ENCODE data around the gene SYCP3. TPM values are rescaled to one million over a fixed set of nuclear protein-coding genes. Genes with fewer than 3 reads are reported as not detected.

The SYCP3 gene
- total and polyA plus RNA-seq, 5 donors from 2014 or later: 0.03 to 0.27 (median 0.23) TPM; not detected in 2

GRCh38 chr12:101697930-101698799 is 41.1 kb downstream of the SYCP3 start:
- Mint-ChIP-seq H3K4me1 (peaks cover 0 to 60% (median 25%) of the 10 kb centered on the region in 4 donors), H3K27ac (peak overlapping the region; percentile 76 to 88 (median 88))

GRCh38 chr12:101697197-101697929 is 41.9 kb downstream of the SYCP3 start, which contains the start of gene CHPT1:
Gene CHPT1 (plus strand): TSS chr12:101697640. CDS start chr12:101697862, 222 bp downstream.
- no peaks in the 10 kb centered on the region for H3K9me3 ChIP-seq (ENCODE audit: control insufficient read depth in 2 of 2, low read length in 2 of 2)
- no peaks in the 10 kb centered on the region for H3K27me3 ChIP-seq (ENCODE audit: control insufficient read depth, insufficient read depth, low read length)
- H3K36me3 Mint-ChIP-seq: no peaks in the 10 kb centered on the region
- peaks cover 35% of the 10 kb centered on the region for H3K27me3 Mint-ChIP-seq
- H3K4me1 Mint-ChIP-seq: peaks cover 0 to 58% (median 25%) of the 10 kb centered on the region in 4 donors
- peak; percentile 70 to 72 for ATAC-seq (ENCODE audit: low read depth in 2 of 2)
- peaks cover 5% of the 10 kb centered on the region for H3K4me1 ChIP-seq (ENCODE audit: control insufficient read depth, insufficient read depth, low read length, poor library complexity, severe bottlenecking)
- peak within 1 kb of the TSS; percentile 76 to 93 (median 92) for H3K27ac Mint-ChIP-seq
- peak; percentile 57 to 65 (median 58) for DNase-seq
- H3K9me3 Mint-ChIP-seq: no peaks in the 10 kb centered on the region
- H3K27ac ChIP-seq (ENCODE audit: insufficient read depth, low read length, poor library complexity, severe bottlenecking): peak within 1 kb of the TSS; percentile 27
- H3K36me3 ChIP-seq (ENCODE audit: control insufficient read depth, insufficient read depth, low read length): no peaks in the 10 kb centered on the region
- peak within 1 kb of the TSS; percentile 81 for H3K4me3 ChIP-seq (ENCODE audit: low read depth, low read length)
- H3K4me3 Mint-ChIP-seq: peak within 1 kb of the TSS; percentile 88 to 94 (median 94)

More at GRCh38 chr12:101697930-101698799, 41.1 kb downstream of the SYCP3 start:
- Mint-ChIP-seq H3K9me3 (no peaks in the 10 kb centered on the region), H3K4me3 (peak overlapping the region; percentile 88 to 94 (median 92)), H3K36me3 (no peaks in the 10 kb centered on the region), H3K27me3 (peaks cover 32% of the 10 kb centered on the region)
- Histone ChIP-seq H3K27ac (ENCODE audit: insufficient read depth, low read length, poor library complexity, severe bottlenecking) (peak overlapping the region; percentile 27), H3K36me3 (ENCODE audit: control insufficient read depth, insufficient read depth, low read length) (no peaks in the 10 kb centered on the region), H3K4me3 (ENCODE audit: low read depth, low read length) (peak overlapping the region; percentile 77), H3K27me3 (ENCODE audit: control insufficient read depth, insufficient read depth, low read length) (no peaks in the 10 kb centered on the region), H3K9me3 (ENCODE audit: control insufficient read depth in 2 of 2, low read length in 2 of 2) (no peaks in the 10 kb centered on the region), H3K4me1 (ENCODE audit: control insufficient read depth, insufficient read depth, low read length, poor library complexity, severe bottlenecking) (peaks cover 5% of the 10 kb centered on the region)
- ATAC-seq (ENCODE audit: low read depth in 2 of 2): peak; percentile 10 to 16
- peak in 2 of 3 donors; percentile 12 to 48 for DNase-seq

DNA sequence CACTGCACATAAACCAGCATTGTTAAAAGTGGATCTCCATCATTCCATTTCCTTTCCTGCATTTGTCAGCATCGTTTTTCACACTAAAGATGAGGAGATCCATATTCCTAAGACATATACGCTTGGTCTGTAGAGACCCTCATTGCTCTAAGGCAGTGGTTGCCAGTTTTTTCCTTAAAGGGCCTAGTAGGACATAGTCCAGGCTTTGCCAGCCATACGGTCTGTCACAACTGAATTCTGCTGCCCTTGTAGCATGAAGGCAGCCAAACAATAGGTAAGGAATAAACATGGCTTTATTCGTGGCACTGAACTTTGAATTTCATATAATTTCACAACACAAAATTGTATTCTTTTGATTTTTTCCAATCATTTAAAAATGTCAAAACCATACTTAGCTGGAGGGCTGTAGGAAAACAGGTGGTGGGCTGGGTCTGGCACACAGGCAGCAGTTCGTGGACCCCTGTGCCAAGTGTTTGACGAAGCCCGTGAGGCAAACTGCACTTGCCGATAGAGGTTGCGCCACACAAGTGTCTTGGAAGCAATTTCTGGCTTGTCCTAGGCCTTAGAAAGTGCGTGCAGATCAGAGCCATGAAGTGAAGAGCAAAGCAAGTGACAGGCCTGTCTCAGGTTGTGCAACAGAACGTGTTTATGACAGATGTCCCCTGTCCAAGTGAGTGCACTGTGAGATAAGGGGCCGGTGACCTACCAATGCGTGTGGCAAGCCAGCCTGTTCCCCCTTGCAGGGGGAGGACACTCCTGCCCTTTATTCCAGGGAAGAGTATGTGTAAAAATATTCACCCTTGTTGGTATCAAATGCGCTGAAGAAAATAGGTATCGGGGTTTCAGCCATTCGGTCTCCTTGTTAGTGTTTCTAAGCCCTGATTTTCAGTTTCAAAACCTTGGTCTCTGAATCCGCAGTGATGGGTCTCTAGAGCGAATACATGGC is 42.7 kb downstream of the SYCP3 start:
- H3K4me1 Mint-ChIP-seq: peaks cover 0 to 51% (median 23%) of the 10 kb centered on the region in 4 donors

GRCh38 chr12:101695706-101696105 is 43.6 kb downstream of the SYCP3 start:
- Histone ChIP-seq H3K9me3 (ENCODE audit: control insufficient read depth in 2 of 2, low read length in 2 of 2) (no peaks in the 10 kb centered on the region), H3K4me3 (ENCODE audit: low read depth, low read length) (no peak overlapping the region), H3K4me1 (ENCODE audit: control insufficient read depth, insufficient read depth, low read length, poor library complexity, severe bottlenecking) (peaks cover 5% of the 10 kb centered on the region), H3K36me3 (ENCODE audit: control insufficient read depth, insufficient read depth, low read length) (no peaks in the 10 kb centered on the region), H3K27me3 (ENCODE audit: control insufficient read depth, insufficient read depth, low read length) (no peaks in the 10 kb centered on the region), H3K27ac (ENCODE audit: insufficient read depth, low read length, poor library complexity, severe bottlenecking) (no peak overlapping the region)
- H3K4me3 Mint-ChIP-seq: peak overlapping the region in 2 of 4 donors; percentile 51 to 94
- H3K27ac Mint-ChIP-seq: peak overlapping the region in 2 of 3 donors; percentile 8 to 49
- DNase-seq (no peak), ATAC-seq (ENCODE audit: low read depth in 2 of 2) (no peak)
- H3K36me3 Mint-ChIP-seq: no peaks in the 10 kb centered on the region
- H3K9me3 Mint-ChIP-seq: no peaks in the 10 kb centered on the region
- H3K4me1 Mint-ChIP-seq: peaks cover 0 to 43% (median 21%) of the 10 kb centered on the region in 4 donors
- H3K27me3 Mint-ChIP-seq: peaks cover 35% of the 10 kb centered on the region

More for the DNA sequence above, 42.7 kb downstream of the SYCP3 start:
- H3K27me3 Mint-ChIP-seq: peaks cover 35% of the 10 kb centered on the region
- no peaks in the 10 kb centered on the region for H3K27me3 ChIP-seq (ENCODE audit: control insufficient read depth, insufficient read depth, low read length)
- no peaks in the 10 kb centered on the region for H3K9me3 ChIP-seq (ENCODE audit: control insufficient read depth in 2 of 2, low read length in 2 of 2)
- peak overlapping the region; percentile 76 to 94 (median 88) for H3K4me3 Mint-ChIP-seq
- no peaks in the 10 kb centered on the region for H3K36me3 Mint-ChIP-seq
- ATAC-seq (ENCODE audit: low read depth in 2 of 2) (peak in 1 of 2 donors; percentile 28), DNase-seq (peak in 1 of 3 donors; percentile 4)
- peaks cover 5% of the 10 kb centered on the region for H3K4me1 ChIP-seq (ENCODE audit: control insufficient read depth, insufficient read depth, low read length, poor library complexity, severe bottlenecking)
- H3K27ac Mint-ChIP-seq: peak overlapping the region; percentile 75 to 93 (median 92)
- no peaks in the 10 kb centered on the region for H3K36me3 ChIP-seq (ENCODE audit: control insufficient read depth, insufficient read depth, low read length)
- peak overlapping the region; percentile 25 for H3K27ac ChIP-seq (ENCODE audit: insufficient read depth, low read length, poor library complexity, severe bottlenecking)
- H3K4me3 ChIP-seq (ENCODE audit: low read depth, low read length): peak overlapping the region; percentile 81
- no peaks in the 10 kb centered on the region for H3K9me3 Mint-ChIP-seq

GRCh38 chr12:101694986-101695385 is 44.3 kb downstream of the SYCP3 start:
- H3K27me3 ChIP-seq (ENCODE audit: control insufficient read depth, insufficient read depth, low read length): no peaks in the 10 kb centered on the region
- H3K9me3 Mint-ChIP-seq: no peaks in the 10 kb centered on the region
- DNase-seq: no peak
- H3K4me1 ChIP-seq (ENCODE audit: control insufficient read depth, insufficient read depth, low read length, poor library complexity, severe bottlenecking): peaks cover 5% of the 10 kb centered on the region
- H3K4me1 Mint-ChIP-seq: peaks cover 0 to 36% (median 18%) of the 10 kb centered on the region in 4 donors
- H3K9me3 ChIP-seq (ENCODE audit: control insufficient read depth in 2 of 2, low read length in 2 of 2): no peaks in the 10 kb centered on the region
- no peak overlapping the region for H3K27ac Mint-ChIP-seq
- H3K36me3 ChIP-seq (ENCODE audit: control insufficient read depth, insufficient read depth, low read length): no peaks in the 10 kb centered on the region
- H3K27ac ChIP-seq (ENCODE audit: insufficient read depth, low read length, poor library complexity, severe bottlenecking): no peak overlapping the region
- peaks cover 33% of the 10 kb centered on the region for H3K27me3 Mint-ChIP-seq
- no peaks in the 10 kb centered on the region for H3K36me3 Mint-ChIP-seq
- ATAC-seq (ENCODE audit: low read depth in 2 of 2): no peak
- H3K4me3 ChIP-seq (ENCODE audit: low read depth, low read length): no peak overlapping the region
- peak overlapping the region in 1 of 4 donors; percentile 66 for H3K4me3 Mint-ChIP-seq

GRCh38 chr12:101694297-101694848 is 44.9 kb downstream of the SYCP3 start:
- Mint-ChIP-seq H3K4me1 (peaks cover 0 to 29% (median 16%) of the 10 kb centered on the region in 4 donors), H3K27me3 (peaks cover 27% of the 10 kb centered on the region), H3K36me3 (no peaks in the 10 kb centered on the region), H3K4me3 (no peak overlapping the region), H3K27ac (no peak overlapping the region), H3K9me3 (peaks cover 0 to 1% (median 0%) of the 10 kb centered on the region in 7 donors)
- Histone ChIP-seq H3K36me3 (ENCODE audit: control insufficient read depth, insufficient read depth, low read length) (no peaks in the 10 kb centered on the region), H3K4me1 (ENCODE audit: control insufficient read depth, insufficient read depth, low read length, poor library complexity, severe bottlenecking) (peaks cover 5% of the 10 kb centered on the region), H3K27ac (ENCODE audit: insufficient read depth, low read length, poor library complexity, severe bottlenecking) (no peak overlapping the region), H3K4me3 (ENCODE audit: low read depth, low read length) (no peak overlapping the region), H3K27me3 (ENCODE audit: control insufficient read depth, insufficient read depth, low read length) (no peaks in the 10 kb centered on the region), H3K9me3 (ENCODE audit: control insufficient read depth in 2 of 2, low read length in 2 of 2) (no peaks in the 10 kb centered on the region)
- DNase-seq (no peak), ATAC-seq (ENCODE audit: low read depth in 2 of 2) (no peak)

Measured in CD4-positive, CD25-positive, alpha-beta regulatory T cell (primary cell).